ENCODE measurements around the gene ARF6.
A peak's percentile ranks its signal among the peaks of the same experiment; 100 is the strongest.
"Not testable (repeated sequence)": the region's sequence is repeated elsewhere in the genome, so short reads cannot be mapped to it uniquely, and the experiment has no call there.

ARF6 gene

GRCh38 chr14:49879646-49880204, 13.2 kb upstream of the ARF6 start:
- no peak for FAIRE-seq

DNA sequence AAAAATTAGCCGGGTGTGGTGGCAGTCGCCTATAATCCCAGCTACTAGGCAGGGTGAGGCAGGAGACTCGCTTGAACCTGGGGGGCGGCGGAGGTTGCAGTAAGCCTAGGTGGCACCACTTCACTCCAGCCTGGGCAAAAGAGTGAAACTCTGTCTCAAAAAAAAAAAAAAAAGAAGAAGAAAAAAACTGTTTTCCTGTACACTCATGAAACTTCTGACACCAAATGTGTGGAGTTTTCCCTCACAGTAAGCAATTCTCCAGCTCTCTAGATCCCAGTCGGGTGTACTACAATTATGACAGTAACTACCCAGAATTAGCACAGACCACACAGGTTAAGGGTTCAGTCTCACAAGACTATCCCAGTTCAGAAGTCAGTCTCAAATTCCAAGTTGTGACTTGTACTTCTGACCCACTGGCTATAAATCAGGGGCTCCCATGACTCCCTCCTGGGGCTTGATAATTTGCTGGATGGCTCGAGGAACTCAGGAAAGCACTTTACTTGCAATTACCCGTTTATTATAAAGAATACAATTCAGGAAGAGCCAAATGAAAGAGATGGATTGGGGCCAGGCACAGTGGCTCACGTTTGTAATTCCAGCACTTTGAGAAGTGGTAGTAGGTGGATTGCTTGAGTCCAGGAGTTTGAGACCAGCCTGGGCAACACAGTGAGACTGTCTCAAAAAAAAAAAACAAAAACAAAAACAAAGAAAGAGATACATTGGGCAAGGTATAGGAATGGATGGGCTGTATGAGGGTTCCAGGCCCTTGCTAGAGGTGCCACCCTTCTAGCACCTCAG, 12.4 kb upstream of the ARF6 start:
- no peak for FAIRE-seq

DNA sequence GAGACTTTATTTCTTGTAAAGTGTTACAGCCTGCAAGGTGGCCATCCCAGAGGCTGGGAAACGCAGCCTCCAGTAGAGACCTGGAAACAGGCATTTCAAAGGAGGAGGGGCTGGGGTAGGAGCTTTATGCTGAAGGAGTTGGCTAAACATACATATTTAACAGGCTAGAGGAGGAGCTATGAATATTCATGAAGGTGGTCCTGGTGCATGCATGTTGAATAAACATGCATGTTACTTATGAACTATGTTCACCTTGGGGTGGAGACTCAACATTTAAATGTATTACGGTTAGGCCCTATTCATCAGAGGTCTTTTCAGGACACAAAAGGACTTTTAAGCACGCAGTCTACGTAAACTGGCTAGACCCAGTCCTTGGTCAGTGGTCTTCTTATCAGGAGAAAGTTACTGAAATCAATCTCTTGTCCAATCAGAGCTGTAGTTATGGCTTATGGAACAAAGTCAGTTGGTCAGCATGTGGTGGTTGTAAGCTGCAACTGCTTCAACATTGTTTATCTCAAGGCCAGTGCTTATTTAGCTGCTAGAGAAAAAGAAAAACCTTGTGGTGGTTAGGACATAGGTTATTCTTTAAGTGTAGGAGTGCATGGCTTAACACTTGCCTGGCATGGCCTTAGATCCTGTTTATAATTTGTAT, 11.4 kb upstream of the ARF6 start:
- FAIRE-seq, result no peak

GRCh38 chr14:49882826-49883694, 9.8 kb upstream of the ARF6 start:
- no peak for FAIRE-seq

DNA sequence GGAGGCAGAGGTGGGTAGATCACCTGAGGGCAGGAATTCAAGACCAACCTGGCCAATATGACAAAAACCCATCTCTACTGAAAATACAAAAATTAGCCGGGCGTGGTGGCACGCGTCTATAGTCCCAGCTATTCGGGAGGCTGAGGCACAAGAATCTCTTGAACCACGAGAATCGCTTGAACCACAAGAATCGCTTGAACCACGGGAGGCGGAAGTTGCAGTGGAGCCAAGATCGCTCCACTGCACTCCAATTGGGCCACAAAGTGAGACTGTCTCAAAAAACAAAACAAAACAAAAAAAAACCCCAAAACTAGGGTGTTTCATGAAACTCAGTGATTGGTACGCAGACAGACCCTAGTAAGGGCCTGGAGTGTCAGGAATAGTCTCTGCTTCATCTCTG, 6.4 kb upstream of the ARF6 start:
- no peak for FAIRE-seq

DNA sequence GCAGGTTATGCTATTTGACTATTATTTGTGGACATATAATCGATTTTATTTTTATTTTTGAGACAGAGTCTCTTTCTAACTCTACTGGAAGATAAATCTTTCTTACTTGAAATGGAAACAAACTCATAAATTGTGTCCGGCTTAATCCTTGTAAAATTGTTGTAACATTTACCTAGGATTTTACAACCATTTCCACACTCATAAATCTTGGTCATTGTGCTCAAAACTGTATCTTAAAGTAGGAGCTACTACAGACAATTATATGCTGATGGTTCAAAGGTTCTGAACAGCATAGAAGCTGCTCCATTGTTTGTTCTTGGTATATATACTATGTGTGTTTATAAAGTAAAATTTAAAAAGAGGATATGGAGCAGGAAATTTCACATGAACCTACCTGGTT, 4.6 kb upstream of the ARF6 start:
- FAIRE-seq, result no peak

DNA sequence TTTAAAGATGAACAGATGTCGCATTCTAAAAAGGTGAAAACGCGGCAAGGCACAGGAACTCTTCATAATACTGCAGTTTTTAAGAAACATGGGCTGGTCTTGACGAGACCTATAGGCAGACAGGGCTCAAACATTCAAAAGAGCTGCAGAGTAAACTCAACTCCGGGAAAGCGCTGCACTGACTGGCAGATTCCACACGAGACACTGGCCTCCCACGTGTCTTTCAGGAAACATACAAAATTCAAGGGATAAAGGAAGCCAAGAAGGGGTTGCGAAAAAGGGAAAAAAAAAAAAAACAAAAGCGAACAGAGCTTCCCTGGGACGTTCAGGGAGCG, 614 bp upstream of the ARF6 start:
- no peak for FAIRE-seq

GRCh38 chr14:49893309-49894213, 679 bp downstream of the ARF6 start:
- FAIRE-seq, result no peak

- FAIRE-seq, result not testable (repeated sequence)
These were observed 1.6 kb downstream of the ARF6 start for GRCh38 chr14:49894214-49895107.

DNA sequence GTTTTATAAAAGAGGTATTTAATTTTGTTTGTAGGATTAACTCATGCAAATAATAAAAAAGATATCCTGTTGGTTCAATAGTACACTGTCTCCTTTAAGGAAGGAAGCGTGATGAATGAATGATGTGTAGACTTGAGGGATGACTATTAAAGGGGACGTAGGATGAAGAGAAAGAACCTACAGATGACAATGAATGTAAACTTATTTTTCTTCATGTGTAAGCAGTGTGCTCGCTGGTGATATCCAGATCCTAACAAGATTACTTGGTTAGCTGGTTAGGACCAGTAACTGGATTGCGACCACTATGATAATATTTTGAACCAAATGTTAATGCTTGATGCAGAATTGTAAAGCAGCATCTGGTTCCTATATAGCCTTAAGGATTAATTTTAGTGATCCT, 2.6 kb downstream of the ARF6 start:
- no peak for FAIRE-seq

- not testable (repeated sequence) for FAIRE-seq
These were observed 3.4 kb downstream of the ARF6 start for GRCh38 chr14:49896272-49896671.

GRCh38 chr14:49896966-49897365, 4.1 kb downstream of the ARF6 start:
- FAIRE-seq, result no peak

- FAIRE-seq, result peak; percentile 21
These were observed 4.5 kb downstream of the ARF6 start for GRCh38 chr14:49897414-49897813.

- FAIRE-seq, result no peak
These were observed 5.1 kb downstream of the ARF6 start for GRCh38 chr14:49897965-49898364.

DNA sequence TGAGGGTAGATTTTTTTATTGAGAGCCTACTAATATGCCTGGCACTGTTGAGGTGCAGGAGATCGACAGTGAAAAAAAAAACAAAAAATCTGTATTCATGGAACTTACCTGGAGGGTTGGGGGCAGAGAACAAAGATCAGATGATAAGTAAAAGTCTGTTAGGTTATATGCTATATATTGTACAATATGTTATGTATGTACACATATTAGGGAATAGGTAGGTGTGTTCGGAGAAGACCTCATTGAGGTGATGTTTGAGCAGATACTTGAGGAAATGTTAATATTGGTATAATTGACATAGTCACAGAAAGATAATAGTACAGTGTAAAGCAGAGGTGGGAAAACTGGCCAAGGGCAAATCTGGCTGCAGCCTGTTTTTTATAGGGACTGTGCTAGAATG, 5.6 kb downstream of the ARF6 start:
- no peak for FAIRE-seq

GRCh38 chr14:49900973-49901372, 8.1 kb downstream of the ARF6 start:
- no peak for FAIRE-seq

DNA sequence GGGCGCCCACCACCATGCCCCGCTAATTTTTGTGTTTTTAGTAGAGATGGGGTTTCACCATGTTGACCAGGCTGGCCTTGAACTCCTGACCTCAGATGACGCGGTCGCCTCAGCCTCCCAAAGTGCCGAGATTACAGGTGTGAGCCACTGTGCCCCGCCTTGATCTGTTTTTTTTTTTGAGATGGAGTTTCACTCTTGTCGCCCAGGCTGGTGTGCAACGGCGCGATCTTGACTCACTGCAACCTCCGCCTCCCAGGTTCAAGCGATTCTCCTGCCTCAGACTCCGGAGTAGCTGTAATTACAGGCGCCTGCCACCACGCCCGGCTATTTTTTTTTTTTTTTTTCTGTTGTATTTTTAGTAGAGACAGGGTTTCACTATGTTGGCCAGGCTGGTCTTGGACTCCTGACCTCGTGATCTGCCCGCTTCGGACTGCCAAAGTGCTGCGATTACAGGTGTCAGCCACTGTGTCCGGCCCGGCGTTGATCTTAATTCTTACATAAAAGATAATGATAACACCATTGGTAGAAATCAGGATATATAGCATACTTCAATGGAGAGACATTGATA, 9.9 kb downstream of the ARF6 start:
- FAIRE-seq, result not testable (repeated sequence)

- FAIRE-seq, result no peak
These were observed 11.4 kb downstream of the ARF6 start for GRCh38 chr14:49904270-49904669.

DNA sequence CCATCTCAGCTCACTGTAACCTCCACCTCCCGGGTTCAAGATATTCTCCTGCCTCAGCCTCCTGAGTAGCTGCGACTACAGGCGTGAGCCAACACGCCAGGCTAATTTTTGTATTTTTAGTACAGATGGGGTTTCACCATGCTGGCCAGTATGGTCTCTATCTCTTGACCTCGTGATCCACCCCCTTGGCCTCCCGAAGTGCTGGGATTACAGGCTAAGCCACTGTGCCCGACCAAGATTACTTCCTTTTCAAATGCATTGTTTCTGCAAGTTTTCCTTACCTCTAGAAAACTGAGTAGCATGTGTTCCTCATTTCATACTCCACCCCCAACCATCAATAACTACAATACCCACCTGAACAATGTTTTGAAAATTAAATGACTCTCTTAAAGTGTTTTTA, 13.1 kb downstream of the ARF6 start:
- no peak for FAIRE-seq

DNA sequence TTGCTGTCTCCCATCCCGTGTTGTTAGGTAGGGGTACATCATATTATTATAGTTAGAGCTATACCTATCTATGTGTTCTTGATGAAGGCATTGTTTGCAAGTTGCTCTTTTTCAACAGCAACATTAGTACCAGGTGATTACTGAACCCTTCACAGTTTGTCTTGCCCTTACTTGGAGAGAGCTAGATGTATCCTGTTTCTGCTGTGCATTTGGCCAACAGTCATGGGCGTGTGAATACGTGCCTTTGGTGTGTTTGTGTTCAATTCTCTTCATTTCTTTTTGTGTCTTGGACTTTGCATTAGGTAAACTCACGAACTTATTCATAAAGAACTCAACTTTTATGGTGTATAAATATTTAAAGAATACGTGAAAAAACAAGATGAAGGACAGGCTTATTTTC, 14.3 kb downstream of the ARF6 start:
- FAIRE-seq, result no peak

DNA sequence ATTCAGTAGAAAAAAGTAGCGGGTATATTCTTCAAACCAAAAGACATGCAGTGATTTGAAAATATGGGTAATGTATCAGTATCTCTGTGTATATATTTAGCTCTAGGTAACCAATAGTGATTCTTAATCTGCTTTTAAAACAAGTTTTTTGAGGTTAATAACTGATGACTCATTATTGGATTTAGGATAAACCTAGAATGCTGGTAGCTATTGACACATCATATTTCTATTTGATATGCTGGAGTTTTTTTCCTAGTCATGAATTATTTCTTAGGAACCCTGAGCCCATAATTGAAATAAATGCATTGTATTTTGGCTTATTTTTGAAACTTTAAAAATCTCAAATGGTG, 15.5 kb downstream of the ARF6 start:
- no peak for FAIRE-seq

Data from islet of Langerhans (tissue), 1 donor.